HepG2 (cell line): Measurements from ENCODE around the gene JADE3. TPM values are rescaled to one million over a fixed set of nuclear protein-coding genes. Genes with fewer than 3 reads are reported as not detected.

Experiments used
- IRF9 ChIP-seq: sonication (generic); formaldehyde crosslinking; IDR thresholded peaks from 2 replicates; pipeline ENCODE4 v1.8.0; 2022; ENCODE audit warnings: missing genetic modification reagents, mild to moderate bottlenecking, borderline replicate concordance
- TCF7L2 ChIP-seq: IDR thresholded peaks from 2 replicates; pipeline ENCODE4 v1.6.1; 2011; ENCODE audit warnings: mild to moderate bottlenecking, low read depth, low read length, moderate library complexity
- ZNF343 ChIP-seq: sonication (generic); formaldehyde crosslinking; IDR thresholded peaks from 2 replicates; pipeline ENCODE4 v1.4.0; 2020; ENCODE audit warnings: mild to moderate bottlenecking, missing genetic modification reagents
- ZNF407 ChIP-seq: sonication (generic); formaldehyde crosslinking; IDR thresholded peaks from one replicate; pipeline ENCODE4 v1.5.1; 2020; ENCODE audit warnings: mild to moderate bottlenecking, missing genetic modification reagents; ENCODE audit errors: not compliant biosample characterization
- ZNF746 ChIP-seq: sonication (generic); formaldehyde crosslinking; IDR thresholded peaks from 2 replicates; pipeline ENCODE4 v1.8.0; 2022; ENCODE audit warnings: mild to moderate bottlenecking, missing genetic modification reagents
- polyA plus RNA-seq, 8 experiments: library from polyadenylated mRNA; depleted of rRNA in 3 of 8; stranded (reverse) in 7 of 8; unstranded in 1 of 8; fragments of >200 nt; fragmentation: Illumina TruSeq in 4 of 8; extraction: Trizol in 4 of 8; gene quantifications; 2 replicates each; pipeline versions ENCODE4 v1.2.1 to v1.2.3, GENCODE V29; 2011 to 2016; ENCODE audit warnings: low read depth in 4 of 8, missing spikeins in 1 of 8, mixed read lengths in 1 of 8; ENCODE audit not compliant: insufficient read depth in 1 of 8
- total RNA-seq, 5 experiments: library from RNA; depleted of rRNA; stranded (reverse); fragments of >200 nt; fragmentation: Illumina TruSeq; extraction: Trizol; gene quantifications; 2 replicates each; pipeline ENCODE4 v1.2.3, GENCODE V29; 2016; ENCODE audit warnings: low read depth in 1 of 5

JADE3 gene
- total and polyA plus RNA-seq, 2 of the 13 experiments (the other 11 are each of a cell fraction or from before 2014, with no cell fraction given): 7.7 to 7.8 TPM

- no peak for TF ChIP-seq ZNF407
- TF ChIP-seq TCF7L2: no peak
- no peak for TF ChIP-seq IRF9 (CRISPR knock-in tag)
- no peak for TF ChIP-seq ZNF343 (CRISPR knock-in tag)
- TF ChIP-seq ZNF746: no peak
Observed at GRCh38 chrX:46866726-46867125, 45.5 kb upstream of the JADE3 start (continued).
